Activated naive CD4-positive, alpha-beta T cell treated with anti-CD3 and anti-CD28 coated beads, Interleukin-2, amount 50 U/mL, for 24 hours (primary cell): ENCODE data around the gene ADGRD1.
"Not testable (repeated sequence)": the region's sequence is repeated elsewhere in the genome, so short reads cannot be mapped to it uniquely, and the experiment has no call there.

ENCODE experiments used
- H3K27ac Mint-ChIP-seq: one replicate; pipeline ENCODE4 v1.8.0; 2021; ENCODE audit warnings: mild to moderate bottlenecking, mixed read lengths
- H3K27me3 Mint-ChIP-seq: one replicate; pipeline ENCODE4 v1.8.0; 2021; ENCODE audit warnings: mixed read lengths
- H3K36me3 Mint-ChIP-seq: one replicate; pipeline ENCODE4 v1.8.0; 2021; ENCODE audit warnings: mixed read lengths
- H3K4me1 Mint-ChIP-seq: one replicate; pipeline ENCODE4 v1.8.0; 2021; ENCODE audit warnings: mixed read lengths
- H3K4me3 Mint-ChIP-seq: one replicate; pipeline ENCODE4 v1.8.0; 2021; ENCODE audit warnings: mild to moderate bottlenecking, mixed read lengths
- H3K9me3 Mint-ChIP-seq: one replicate; pipeline ENCODE4 v1.8.0; 2021; ENCODE audit warnings: mixed read lengths

The ADGRD1 gene

GRCh38 chr12:130953771-130954543, at the start of gene ADGRD1:
Gene ADGRD1, plus strand, starts transcription at chr12:130953907. Its CDS starts 559 bp downstream, at chr12:130954466.
- Mint-ChIP-seq H3K36me3 (no peaks in the 10 kb centered on the region), H3K9me3 (no peaks in the 10 kb centered on the region), H3K27me3 (peaks cover 10% of the 10 kb centered on the region), H3K4me1 (peaks cover 4% of the 10 kb centered on the region), H3K27ac (no peak within 1 kb of the TSS), H3K4me3 (no peak within 1 kb of the TSS)

- no peaks in the 10 kb centered on the region for H3K4me1 Mint-ChIP-seq
- H3K4me3 Mint-ChIP-seq, result no peak overlapping the region
- peaks cover 7% of the 10 kb centered on the region for H3K9me3 Mint-ChIP-seq
- H3K27ac Mint-ChIP-seq, result no peak overlapping the region
- peaks cover 7% of the 10 kb centered on the region for H3K27me3 Mint-ChIP-seq
- H3K36me3 Mint-ChIP-seq, result peaks cover 5% of the 10 kb centered on the region
These were observed 49.6 kb upstream of the ADGRD1 start for GRCh38 chr12:130904064-130904463.

GRCh38 chr12:130904936-130905455, 48.7 kb upstream of the ADGRD1 start:
- not testable (repeated sequence) for H3K27ac Mint-ChIP-seq, H3K4me1 Mint-ChIP-seq, H3K4me3 Mint-ChIP-seq, H3K9me3 Mint-ChIP-seq, H3K27me3 Mint-ChIP-seq, H3K36me3 Mint-ChIP-seq

GRCh38 chr12:130909111-130909510, 44.6 kb upstream of the ADGRD1 start:
- Mint-ChIP-seq H3K36me3 (peaks cover 8% of the 10 kb centered on the region), H3K9me3 (peaks cover 24% of the 10 kb centered on the region), H3K4me3 (no peak overlapping the region), H3K27ac (no peak overlapping the region), H3K4me1 (no peaks in the 10 kb centered on the region), H3K27me3 (peaks cover 12% of the 10 kb centered on the region)

- no peak overlapping the region for H3K4me3 Mint-ChIP-seq
- peaks cover 8% of the 10 kb centered on the region for H3K36me3 Mint-ChIP-seq
- H3K27me3 Mint-ChIP-seq, result peaks cover 21% of the 10 kb centered on the region
- no peaks in the 10 kb centered on the region for H3K4me1 Mint-ChIP-seq
- H3K9me3 Mint-ChIP-seq, result peaks cover 24% of the 10 kb centered on the region
- H3K27ac Mint-ChIP-seq, result no peak overlapping the region
These were observed 42.5 kb upstream of the ADGRD1 start for GRCh38 chr12:130911193-130911592.

GRCh38 chr12:130911933-130912332, 41.8 kb upstream of the ADGRD1 start:
- peaks cover 29% of the 10 kb centered on the region for H3K27me3 Mint-ChIP-seq

GRCh38 chr12:130916241-130916911, 37.3 kb upstream of the ADGRD1 start:
- H3K27me3 Mint-ChIP-seq, result peaks cover 39% of the 10 kb centered on the region
- no peak overlapping the region for H3K27ac Mint-ChIP-seq
- no peak overlapping the region for H3K4me3 Mint-ChIP-seq

More at GRCh38 chr12:130911933-130912332, 41.8 kb upstream of the ADGRD1 start:
- Mint-ChIP-seq H3K36me3 (peaks cover 7% of the 10 kb centered on the region), H3K9me3 (peaks cover 24% of the 10 kb centered on the region), H3K27ac (no peak overlapping the region), H3K4me1 (no peaks in the 10 kb centered on the region), H3K4me3 (no peak overlapping the region)

GRCh38 chr12:130917607-130918006, 36.1 kb upstream of the ADGRD1 start:
- peaks cover 40% of the 10 kb centered on the region for H3K27me3 Mint-ChIP-seq
- no peaks in the 10 kb centered on the region for H3K36me3 Mint-ChIP-seq
- H3K27ac Mint-ChIP-seq, result no peak overlapping the region
- no peaks in the 10 kb centered on the region for H3K9me3 Mint-ChIP-seq
- H3K4me1 Mint-ChIP-seq, result no peaks in the 10 kb centered on the region
- no peak overlapping the region for H3K4me3 Mint-ChIP-seq

More at GRCh38 chr12:130916241-130916911, 37.3 kb upstream of the ADGRD1 start:
- H3K36me3 Mint-ChIP-seq, result peaks cover 3% of the 10 kb centered on the region
- H3K9me3 Mint-ChIP-seq, result peaks cover 10% of the 10 kb centered on the region
- no peaks in the 10 kb centered on the region for H3K4me1 Mint-ChIP-seq

GRCh38 chr12:130919086-130919485, 34.6 kb upstream of the ADGRD1 start:
- Mint-ChIP-seq H3K36me3 (no peaks in the 10 kb centered on the region), H3K4me3 (no peak overlapping the region), H3K27ac (no peak overlapping the region), H3K9me3 (no peaks in the 10 kb centered on the region), H3K4me1 (no peaks in the 10 kb centered on the region), H3K27me3 (peaks cover 39% of the 10 kb centered on the region)

- no peak overlapping the region for H3K27ac Mint-ChIP-seq
- H3K36me3 Mint-ChIP-seq, result no peaks in the 10 kb centered on the region
- H3K27me3 Mint-ChIP-seq, result peaks cover 34% of the 10 kb centered on the region
- no peaks in the 10 kb centered on the region for H3K9me3 Mint-ChIP-seq
- no peaks in the 10 kb centered on the region for H3K4me1 Mint-ChIP-seq
- no peak overlapping the region for H3K4me3 Mint-ChIP-seq
These were observed 33.5 kb upstream of the ADGRD1 start for GRCh38 chr12:130920119-130920703.

- no peaks in the 10 kb centered on the region for H3K9me3 Mint-ChIP-seq
- no peak overlapping the region for H3K27ac Mint-ChIP-seq
- no peaks in the 10 kb centered on the region for H3K36me3 Mint-ChIP-seq
- H3K4me3 Mint-ChIP-seq, result no peak overlapping the region
- no peaks in the 10 kb centered on the region for H3K4me1 Mint-ChIP-seq
- peaks cover 34% of the 10 kb centered on the region for H3K27me3 Mint-ChIP-seq
These were observed 32.9 kb upstream of the ADGRD1 start for GRCh38 chr12:130920723-130921381.

GRCh38 chr12:130922511-130922953, 31.2 kb upstream of the ADGRD1 start:
- H3K27ac Mint-ChIP-seq, result no peak overlapping the region
- peaks cover 23% of the 10 kb centered on the region for H3K27me3 Mint-ChIP-seq
- no peaks in the 10 kb centered on the region for H3K36me3 Mint-ChIP-seq
- no peaks in the 10 kb centered on the region for H3K9me3 Mint-ChIP-seq
- no peaks in the 10 kb centered on the region for H3K4me1 Mint-ChIP-seq
- H3K4me3 Mint-ChIP-seq, result no peak overlapping the region

GRCh38 chr12:130924966-130925665, 28.6 kb upstream of the ADGRD1 start:
- Mint-ChIP-seq H3K9me3 (no peaks in the 10 kb centered on the region), H3K27ac (no peak overlapping the region), H3K36me3 (no peaks in the 10 kb centered on the region), H3K27me3 (peaks cover 25% of the 10 kb centered on the region), H3K4me1 (no peaks in the 10 kb centered on the region), H3K4me3 (no peak overlapping the region)

GRCh38 chr12:130925666-130926015, 28.1 kb upstream of the ADGRD1 start:
- H3K4me1 Mint-ChIP-seq, result no peaks in the 10 kb centered on the region
- no peaks in the 10 kb centered on the region for H3K36me3 Mint-ChIP-seq
- no peaks in the 10 kb centered on the region for H3K9me3 Mint-ChIP-seq
- H3K4me3 Mint-ChIP-seq, result no peak overlapping the region
- H3K27me3 Mint-ChIP-seq, result peaks cover 25% of the 10 kb centered on the region
- H3K27ac Mint-ChIP-seq, result no peak overlapping the region

- Mint-ChIP-seq H3K27me3 (peaks cover 29% of the 10 kb centered on the region), H3K4me3 (no peak overlapping the region), H3K4me1 (no peaks in the 10 kb centered on the region), H3K9me3 (no peaks in the 10 kb centered on the region), H3K36me3 (no peaks in the 10 kb centered on the region), H3K27ac (no peak overlapping the region)
These were observed 24.3 kb upstream of the ADGRD1 start for GRCh38 chr12:130929363-130929762.
